Testis (tissue), 2 donors: ENCODE measurements around the gene ETS2.

Experiments used
- CTCF ChIP-seq, 3 experiments: fragments of 450-650 bp in 2 of 3; fragments of 200-600 bp in 1 of 3; sonication (generic) in 1 of 3; IDR thresholded peaks; one replicate each; pipeline ENCODE4 v1.5.1; 2016 to 2019; ENCODE audit warnings: antibody characterized with exemption in 3 of 3, mild to moderate bottlenecking in 2 of 3, moderate library complexity in 1 of 3
- POLR2A ChIP-seq: fragments of 450-650 bp; IDR thresholded peaks from one replicate; pipeline ENCODE4 v1.6.1; 2017; ENCODE audit warnings: antibody characterized with exemption, mild to moderate bottlenecking, moderate library complexity

DNA sequence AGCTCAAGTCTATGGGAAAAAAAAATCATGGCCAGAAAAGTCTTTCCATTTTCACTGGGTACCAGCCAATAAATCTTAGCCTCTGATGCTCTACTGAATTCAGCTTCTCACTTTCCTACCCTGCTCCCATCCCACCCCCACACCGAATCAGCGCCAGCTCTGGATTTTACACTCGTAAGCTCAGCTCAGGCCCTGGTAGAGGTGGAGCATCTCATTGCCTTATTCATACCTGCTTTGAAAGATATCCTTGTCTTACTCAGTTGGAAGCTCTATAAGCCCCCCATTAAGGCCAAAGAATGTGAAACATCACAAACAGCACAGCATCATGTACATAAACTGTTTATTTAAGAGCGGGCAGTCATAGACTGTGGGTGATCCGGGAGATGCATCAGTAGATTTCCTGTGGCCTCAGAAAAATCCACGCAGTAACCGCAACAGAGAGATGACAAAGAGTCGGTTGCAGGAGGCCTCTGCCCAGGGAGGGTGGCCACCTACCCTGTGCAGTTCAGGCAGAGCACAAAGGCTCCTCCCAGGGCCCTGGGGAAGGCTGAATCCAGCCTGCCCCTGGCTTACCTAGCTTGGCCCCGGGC is 36.4 kb upstream of the ETS2 start:
- TF ChIP-seq POLR2A (no peak), CTCF (IDR thresholded peaks at IDR 0.05) (no peak)
